GM21515 (cell line): ENCODE results near the gene SCN8A.
"Not testable (repeated sequence)": the region's sequence is repeated elsewhere in the genome, so short reads cannot be mapped to it uniquely, and the experiment has no call there.

ENCODE experiments used
- ATAC-seq: cut with Tn5 transposase; IDR thresholded peaks from one replicate; pipeline ENCODE4 v1.9.1; 2021; ENCODE audit not compliant: unreplicated experiment

Gene SCN8A

DNA sequence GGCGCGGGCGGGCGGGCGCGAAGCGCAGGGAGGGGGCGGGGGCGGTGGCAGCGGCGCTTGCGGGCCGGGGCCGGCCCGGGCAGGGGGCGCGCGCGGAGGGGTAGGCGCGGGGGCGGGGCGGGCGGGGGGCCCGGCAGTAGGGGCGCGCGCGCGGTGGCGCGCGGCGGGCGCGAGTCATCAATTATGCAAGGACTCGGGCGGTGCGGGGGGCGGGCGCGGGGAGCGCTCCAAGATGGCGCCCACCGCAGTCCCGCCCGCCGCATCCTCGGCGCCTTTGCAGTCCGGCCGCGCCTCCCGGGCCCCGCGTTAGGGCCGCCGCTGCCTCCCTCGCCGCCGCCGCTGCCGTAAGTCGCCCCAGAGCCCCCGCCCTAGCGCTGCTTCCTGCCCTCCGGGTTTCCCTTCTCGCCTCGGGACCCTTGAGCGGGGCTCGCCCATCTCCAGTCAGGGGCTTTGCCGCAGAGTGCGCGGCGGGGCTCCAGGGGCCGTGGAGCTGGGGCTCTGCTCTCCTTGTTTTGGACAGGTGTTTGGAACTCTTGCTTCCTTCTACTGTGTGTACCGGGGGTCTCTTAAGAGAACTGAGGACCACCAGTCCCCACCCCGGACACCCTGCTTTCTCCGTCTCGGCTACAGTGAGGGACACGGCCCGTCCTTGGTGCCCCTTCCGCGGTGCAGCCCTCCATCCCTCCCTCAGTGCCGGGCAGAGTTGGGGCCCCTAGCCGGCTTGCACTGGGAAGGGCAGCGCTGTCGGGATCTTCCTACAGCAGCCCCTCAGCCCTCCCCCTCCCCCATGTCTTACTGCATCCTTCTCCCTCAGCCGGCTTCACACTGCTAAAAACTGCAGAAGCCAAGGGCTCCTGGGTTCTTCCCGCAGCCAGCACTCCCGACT is at the start of gene SCN8A:
Gene SCN8A (plus strand): TSS at position 218 of the 886 bp plus-strand sequence. CDS start 71,585 bp downstream, outside the sequence.
- ATAC-seq = no peak

DNA sequence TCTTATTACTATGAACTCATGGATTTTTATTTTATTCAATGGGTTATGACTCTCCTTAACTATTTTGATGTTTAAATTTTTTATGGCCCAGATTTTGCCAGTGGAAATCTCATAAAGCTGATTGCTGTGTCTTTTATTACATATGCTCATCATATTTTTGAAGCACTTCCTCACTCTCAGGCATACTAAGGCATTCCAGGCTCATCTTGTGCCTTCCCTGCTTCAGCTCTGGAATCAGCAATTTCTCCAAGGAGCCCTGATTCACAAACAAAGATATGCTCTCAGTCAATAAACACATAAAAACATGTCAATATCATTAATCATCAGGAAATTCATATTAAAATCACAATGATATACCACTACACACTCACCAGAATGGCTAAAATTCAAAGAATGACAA is 44.9 kb upstream of the SCN8A start:
- no peak for ATAC-seq

DNA sequence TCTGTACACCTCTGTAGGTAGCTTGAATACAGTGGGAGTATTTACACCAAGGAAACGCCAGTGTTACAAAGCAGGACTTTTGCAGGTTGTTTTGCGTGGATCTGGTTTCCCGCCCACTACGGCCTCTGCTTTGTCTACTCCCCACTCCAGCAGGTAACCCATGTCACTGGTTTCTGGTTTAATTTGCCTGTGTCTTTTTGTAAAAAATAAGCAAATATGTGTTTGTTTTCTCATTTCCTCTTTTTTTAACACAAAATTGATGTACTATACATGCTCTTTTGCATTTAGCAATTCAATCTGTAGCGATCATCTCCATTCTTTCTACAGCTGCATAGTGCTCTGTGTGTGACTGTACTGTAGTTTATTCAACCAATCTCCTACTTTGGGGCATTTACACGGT is 43.4 kb upstream of the SCN8A start:
- no peak for ATAC-seq

DNA sequence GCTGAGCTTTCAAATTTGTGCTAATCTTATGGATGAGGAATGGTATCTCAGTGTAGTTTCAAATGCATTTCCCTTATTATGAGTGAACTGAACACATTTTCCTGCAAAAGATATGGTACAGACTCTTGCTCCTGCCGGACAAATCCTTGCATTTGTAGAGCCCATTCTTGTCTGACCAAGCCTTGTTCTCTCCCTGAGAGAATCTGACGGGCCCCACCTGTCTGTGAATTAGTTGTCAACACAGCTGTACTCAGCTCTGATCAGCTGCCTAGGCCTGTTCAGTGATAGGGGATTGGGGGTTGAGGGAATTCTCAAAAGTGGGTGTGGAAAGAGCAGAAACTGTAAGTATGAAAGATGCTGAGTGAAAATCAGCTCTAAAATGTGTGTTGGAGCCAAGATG is 42.8 kb upstream of the SCN8A start:
- ATAC-seq = no peak

DNA sequence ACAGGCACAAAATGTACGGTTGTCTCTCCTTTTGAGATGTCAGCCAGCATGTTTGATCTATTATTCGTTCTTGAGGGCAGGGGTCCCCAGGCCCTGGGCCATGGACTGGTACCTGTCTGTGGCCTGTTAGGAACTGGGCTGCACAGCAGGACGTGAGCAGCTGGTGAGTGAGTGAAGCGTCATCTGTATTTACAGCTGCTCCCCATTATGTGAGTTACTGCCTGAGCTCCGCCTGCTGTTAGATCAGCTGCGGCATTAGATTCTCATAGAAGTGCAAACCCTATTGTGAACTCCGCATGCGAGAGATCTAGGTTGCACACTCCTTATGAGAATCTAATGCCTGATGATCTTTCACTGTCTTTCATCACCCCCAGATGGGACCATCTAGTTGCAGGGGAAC is 41.4 kb upstream of the SCN8A start:
- ATAC-seq = no peak

DNA sequence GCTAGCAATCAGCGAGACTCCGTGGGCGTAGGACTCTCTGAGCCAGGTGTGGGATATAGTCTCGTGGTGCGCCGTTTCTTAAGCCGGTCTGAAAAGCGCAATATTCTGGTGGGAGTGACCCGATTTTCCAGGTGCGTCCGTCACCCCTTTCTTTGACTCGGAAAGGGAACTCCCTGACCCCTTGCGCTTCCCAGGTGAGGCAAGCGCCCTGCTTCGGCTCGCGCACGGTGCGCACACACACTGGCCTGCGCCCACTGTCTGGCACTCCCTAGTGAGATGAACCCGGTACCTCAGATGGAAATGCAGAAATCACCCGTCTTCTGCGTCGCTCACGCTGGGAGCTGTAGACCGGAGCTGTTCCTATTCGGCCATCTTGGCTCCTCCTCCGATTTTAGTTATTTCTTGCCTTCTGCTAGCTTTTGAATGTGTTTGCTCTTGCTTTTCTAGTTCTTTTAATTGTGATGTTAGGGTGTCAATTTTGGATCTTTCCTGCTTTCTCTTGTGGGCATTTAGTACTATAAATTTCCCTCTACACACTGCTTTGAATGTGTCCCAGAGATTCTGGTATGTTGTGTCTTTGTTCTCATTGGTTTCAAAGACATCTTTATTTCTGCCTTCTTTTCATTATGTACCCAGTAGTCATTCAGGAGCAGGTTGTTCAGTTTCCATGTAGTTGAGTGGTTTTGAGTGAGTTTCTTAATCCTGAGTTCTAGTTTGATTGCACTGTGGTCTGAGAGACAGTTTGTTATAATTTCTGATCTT is 22.6 kb upstream of the SCN8A start:
- ATAC-seq = not testable (repeated sequence)

GRCh38 chr12:51579321-51579850 is 11.6 kb upstream of the SCN8A start:
- no peak for ATAC-seq

DNA sequence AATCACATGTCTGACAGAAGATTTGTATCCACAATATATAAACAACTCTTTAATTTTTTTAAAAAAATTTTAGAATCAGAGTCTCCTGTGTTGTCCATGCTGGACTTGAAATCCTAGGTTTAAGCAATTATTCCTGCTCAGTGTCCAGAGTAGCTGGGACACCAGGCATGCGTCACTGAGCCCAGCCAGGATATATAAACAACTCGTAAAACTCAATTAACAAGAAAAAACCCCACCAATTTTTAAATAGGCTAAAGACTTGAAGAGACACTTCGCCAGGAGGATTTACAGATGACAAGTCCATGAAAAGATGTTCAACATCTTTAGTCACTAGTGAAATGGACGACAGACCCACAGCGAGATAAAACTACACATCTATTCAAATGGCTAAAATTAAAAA is 2.0 kb upstream of the SCN8A start:
- ATAC-seq = no peak

DNA sequence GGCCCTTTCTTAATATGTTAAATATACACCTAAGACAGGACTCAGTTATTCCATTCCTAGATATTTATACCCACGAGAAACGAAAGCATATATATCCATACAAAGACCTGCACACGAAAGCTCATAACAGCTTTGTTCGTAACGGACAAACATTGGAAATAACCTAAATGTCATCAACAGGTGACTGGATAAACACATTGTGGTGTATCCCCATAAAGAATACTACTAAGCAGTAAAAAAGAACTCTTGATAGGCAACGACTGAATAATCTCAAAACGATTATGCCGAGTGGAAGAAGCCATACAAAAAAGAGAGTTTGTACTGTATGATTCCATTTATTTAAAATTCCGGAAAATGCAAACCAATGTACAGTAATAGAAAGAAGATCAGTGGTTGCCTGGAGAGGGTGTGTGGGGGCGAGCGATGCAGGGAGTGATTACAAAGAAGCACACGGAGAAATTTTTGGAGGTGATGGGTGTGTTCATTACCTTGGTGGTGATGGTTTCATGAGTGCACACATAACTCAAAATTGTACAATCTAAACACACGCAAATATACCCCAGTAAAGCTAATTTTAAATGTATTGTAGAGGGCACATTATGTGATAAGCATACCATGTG is 1.4 kb upstream of the SCN8A start:
- ATAC-seq = no peak

DNA sequence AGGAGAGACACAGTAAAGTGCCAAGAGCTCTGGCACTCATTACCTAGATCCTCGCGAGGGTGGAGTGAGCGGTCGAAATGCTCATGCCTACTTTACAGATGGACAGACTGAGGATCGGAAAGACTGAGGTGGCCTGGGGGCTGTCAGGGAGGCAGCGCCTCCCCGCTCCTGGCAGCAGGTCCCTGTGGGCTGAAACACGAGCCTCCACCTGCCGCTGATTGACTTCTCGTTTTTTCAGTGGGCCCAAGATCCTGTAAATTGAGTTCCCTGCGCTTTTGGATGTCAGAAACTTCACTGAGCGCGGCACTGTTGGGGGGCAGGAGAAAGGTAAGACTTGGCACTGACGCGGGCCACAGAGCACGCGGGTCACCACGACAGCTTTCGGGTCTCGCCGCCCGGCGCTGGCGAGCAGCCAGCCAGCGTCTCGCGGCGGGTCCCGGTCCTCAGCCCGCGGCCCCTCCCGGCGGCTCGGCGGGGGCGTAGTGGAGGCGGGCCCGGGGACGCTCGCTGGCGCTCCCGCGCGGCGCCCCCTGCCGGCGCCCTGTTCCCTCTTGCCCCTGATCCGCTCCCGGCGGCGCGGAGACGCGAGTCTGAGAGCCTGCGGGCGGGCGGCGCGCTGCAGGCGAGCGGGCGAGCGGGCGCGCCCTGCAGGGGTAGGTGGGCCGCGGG is 552 bp upstream of the SCN8A start:
- ATAC-seq = peak; percentile 74

GRCh38 chr12:51592034-51592705 is 1.1 kb downstream of the SCN8A start:
- ATAC-seq = no peak

GRCh38 chr12:51593021-51593420 is 2.0 kb downstream of the SCN8A start:
- ATAC-seq = no peak

DNA sequence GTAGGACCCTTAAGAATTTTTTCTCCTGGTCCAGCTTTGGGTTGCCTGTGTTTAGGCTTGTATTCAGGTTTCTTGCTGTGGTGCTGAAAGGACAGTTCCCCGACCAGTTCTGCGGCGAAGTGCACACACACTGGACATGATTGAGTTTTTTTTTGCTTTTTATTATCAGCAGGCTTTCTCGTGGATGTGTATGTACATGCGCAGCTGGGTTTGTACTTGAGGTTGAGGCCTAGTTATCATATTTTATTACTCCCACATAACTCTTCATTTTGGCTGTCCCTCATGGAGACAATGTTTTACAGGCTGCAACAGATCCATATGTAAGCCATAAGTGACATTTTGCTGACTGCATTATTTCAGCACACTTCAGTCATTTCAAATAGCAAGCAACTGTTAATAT is 2.5 kb downstream of the SCN8A start:
- no peak for ATAC-seq

DNA sequence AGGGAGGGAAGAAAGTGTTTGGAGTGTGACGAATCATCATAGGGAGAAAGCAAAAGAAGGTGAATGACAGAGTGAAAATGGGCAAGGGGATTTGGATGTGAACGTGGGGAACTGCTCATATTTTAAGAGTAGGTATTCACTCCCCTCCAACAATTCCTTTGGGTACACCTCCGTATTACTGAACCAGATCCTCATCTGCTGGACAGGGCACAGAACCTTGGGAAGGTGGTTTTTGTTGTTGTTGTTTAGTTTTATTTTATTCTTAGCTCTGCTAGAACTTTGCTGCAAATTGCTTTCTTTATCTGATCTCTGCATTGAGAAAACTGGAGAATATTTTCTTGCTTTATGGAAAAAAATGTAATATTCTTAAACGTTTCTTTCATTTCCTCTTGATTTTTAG is 7.1 kb downstream of the SCN8A start:
- no peak for ATAC-seq

DNA sequence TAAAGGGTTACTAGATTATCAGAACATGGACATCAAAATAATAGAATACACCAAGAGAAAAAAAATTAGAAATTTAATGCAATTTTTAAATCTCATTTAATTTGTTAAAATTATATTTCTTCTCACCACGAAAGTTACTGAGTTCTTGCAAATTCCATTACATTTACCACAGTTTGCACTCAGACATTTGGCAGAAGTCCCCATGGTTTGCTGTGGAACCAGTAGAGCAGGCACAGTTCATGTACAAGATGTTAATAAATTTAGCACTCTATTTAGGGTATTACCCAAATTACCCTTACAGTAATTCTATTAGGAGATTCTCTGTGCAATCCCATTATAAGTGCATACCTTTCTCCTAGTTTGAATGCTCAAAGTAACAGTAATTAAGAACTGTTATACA is 9.7 kb downstream of the SCN8A start:
- ATAC-seq = no peak

- no peak for ATAC-seq
Measured at GRCh38 chr12:51601241-51601640, 10.2 kb downstream of the SCN8A start.

DNA sequence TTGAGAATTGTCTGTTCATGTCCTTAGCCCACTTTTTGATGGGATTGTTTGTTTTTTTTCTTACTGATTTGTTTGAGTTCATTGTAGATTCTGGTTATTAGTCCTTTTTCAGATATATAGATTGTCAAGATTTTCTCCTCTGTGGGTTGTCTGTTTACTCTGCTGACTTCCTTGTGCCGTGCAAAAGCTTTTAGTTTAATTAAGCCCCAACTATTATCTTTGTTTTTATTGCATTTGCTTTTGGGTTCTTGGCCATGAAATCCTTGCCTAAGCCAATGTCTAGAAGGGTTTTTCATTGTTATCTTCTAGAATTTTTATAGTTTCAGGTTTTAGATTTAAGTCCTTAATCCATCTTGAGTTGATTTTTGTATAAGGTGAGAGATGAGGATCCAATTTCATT is 14.9 kb downstream of the SCN8A start:
- ATAC-seq = not testable (repeated sequence)

DNA sequence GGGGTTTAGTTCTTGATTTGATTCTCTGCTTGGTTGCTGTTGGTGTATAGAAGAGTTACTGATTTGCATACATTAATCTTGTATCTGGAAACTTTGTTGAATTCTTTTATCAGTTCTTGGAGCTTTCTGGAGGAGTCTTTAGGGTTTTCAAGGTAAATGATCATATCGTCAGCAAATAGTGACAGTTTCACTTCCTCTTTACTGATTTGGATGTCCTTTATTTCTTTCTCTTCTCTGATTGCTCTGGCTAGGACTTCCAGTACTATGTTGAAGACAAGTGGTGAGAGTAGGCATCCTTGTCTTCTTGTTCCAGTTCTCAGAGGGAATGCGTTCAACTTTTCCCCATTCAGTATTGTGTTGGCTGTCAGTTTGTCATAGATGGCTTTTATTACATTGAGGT is 16.2 kb downstream of the SCN8A start:
- ATAC-seq = not testable (repeated sequence)

DNA sequence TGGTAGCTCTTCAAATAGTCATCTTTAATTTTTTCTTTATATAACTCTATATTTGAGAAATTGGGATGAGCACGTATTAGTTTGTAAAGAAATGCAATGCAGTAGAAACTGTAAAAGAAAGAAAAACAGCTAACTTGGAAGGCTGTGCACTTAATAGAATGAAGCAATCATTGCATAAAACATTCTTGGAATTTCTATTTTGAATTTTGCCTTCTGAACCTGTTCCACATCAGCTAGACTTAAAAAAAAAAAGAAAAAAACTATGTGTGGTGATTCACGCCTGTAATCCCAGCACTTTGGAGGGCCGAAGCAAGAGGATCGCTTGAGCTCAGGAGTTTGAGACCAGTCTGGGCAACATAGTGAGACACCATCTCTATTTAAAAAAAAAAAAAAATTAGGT is 29.4 kb downstream of the SCN8A start:
- no peak for ATAC-seq

- ATAC-seq = no peak
Measured at GRCh38 chr12:51621156-51621922, 30.3 kb downstream of the SCN8A start.
